HepG2 (cell line): Measurements from ENCODE around the gene CIT. TPM values are rescaled to one million over a fixed set of nuclear protein-coding genes. Genes with fewer than 3 reads are reported as not detected.

Source experiments
- AGO2 ChIP-seq: fragments of 200-400 bp; formaldehyde crosslinking; optimal IDR thresholded peaks from 2 replicates; pipeline ENCODE3; 2017; ENCODE audit warnings: mild to moderate bottlenecking, low read depth, low read length, moderate library complexity
- CCAR2 ChIP-seq: fragments of 200-400 bp; formaldehyde crosslinking; optimal IDR thresholded peaks from 2 replicates; pipeline ENCODE3; 2018; ENCODE audit warnings: low read depth, mild to moderate bottlenecking, low read length, moderate library complexity
- FOXA1 ChIP-seq, 2 experiments: fragments of 450-650 bp in 1 of 2; sonication (generic) in 1 of 2; formaldehyde crosslinking in 1 of 2; IDR thresholded peaks; 2 replicates each; pipeline versions ENCODE4 v1.4.0 to v1.6.1; 2016 to 2020; ENCODE audit warnings: missing genetic modification reagents in 1 of 2
- FOXK2 ChIP-seq: fragments of 450-650 bp; IDR thresholded peaks from 2 replicates; pipeline ENCODE4 v1.6.1; 2016
- NFYC ChIP-seq: IDR thresholded peaks from 2 replicates; pipeline ENCODE4 v1.6.1; 2016; ENCODE audit warnings: missing genetic modification reagents, missing compliant biosample characterization
- RAD51 ChIP-seq: fragments of 450-650 bp; IDR thresholded peaks from 2 replicates; pipeline ENCODE4 v1.6.1; 2016; ENCODE audit warnings: borderline replicate concordance
- SALL2 ChIP-seq: sonication (generic); formaldehyde crosslinking; IDR thresholded peaks from 2 replicates; pipeline ENCODE4 v1.8.1; 2023; ENCODE audit warnings: mild to moderate bottlenecking, missing genetic modification reagents, inconsistent platforms
- SATB2 ChIP-seq: sonication (generic); formaldehyde crosslinking; IDR thresholded peaks from 2 replicates; pipeline ENCODE4 v1.5.0; 2020; ENCODE audit warnings: missing genetic modification reagents
- SIN3B ChIP-seq: fragments of 150-350 bp; IDR thresholded peaks from 2 replicates; pipeline ENCODE4 v1.6.1; 2014; ENCODE audit warnings: low read length
- STAG1 ChIP-seq: sonication (generic); formaldehyde crosslinking; IDR thresholded peaks from 2 replicates; pipeline ENCODE4 v1.4.0; 2020; ENCODE audit warnings: missing genetic modification reagents
- U2AF2 ChIP-seq: fragments of 200-400 bp; formaldehyde crosslinking; IDR thresholded peaks from 2 replicates; pipeline ENCODE4 v1.6.1; 2017; ENCODE audit warnings: low read depth, mild to moderate bottlenecking, low read length
- ZNF546 ChIP-seq: sonication (generic); formaldehyde crosslinking; conservative IDR thresholded peaks from 2 replicates; pipeline ENCODE4 v1.8.1; 2023; ENCODE audit warnings: mild to moderate bottlenecking, missing genetic modification reagents
- polyA plus RNA-seq, 8 experiments: library from polyadenylated mRNA; depleted of rRNA in 3 of 8; stranded (reverse) in 7 of 8; unstranded in 1 of 8; fragments of >200 nt; fragmentation: Illumina TruSeq in 4 of 8; extraction: Trizol in 4 of 8; gene quantifications; 2 replicates each; pipeline versions ENCODE4 v1.2.1 to v1.2.3, GENCODE V29; 2011 to 2016; ENCODE audit warnings: low read depth in 4 of 8, missing spikeins in 1 of 8, mixed read lengths in 1 of 8; ENCODE audit not compliant: insufficient read depth in 1 of 8
- total RNA-seq, 5 experiments: library from RNA; depleted of rRNA; stranded (reverse); fragments of >200 nt; fragmentation: Illumina TruSeq; extraction: Trizol; gene quantifications; 2 replicates each; pipeline ENCODE4 v1.2.3, GENCODE V29; 2016; ENCODE audit warnings: low read depth in 1 of 5
- TF ChIP-seq, protein P1 (sequence below): sonication (generic); formaldehyde crosslinking; IDR thresholded peaks from 2 replicates; pipeline ENCODE4 v1.4.0; 2020; ENCODE audit warnings: low read depth, mild to moderate bottlenecking, missing genetic modification reagents
- TF ChIP-seq, protein P2 (sequence below): sonication (generic); formaldehyde crosslinking; IDR thresholded peaks from 2 replicates; pipeline ENCODE4 v1.5.1; 2020; ENCODE audit warnings: missing genetic modification reagents, mild to moderate bottlenecking, borderline replicate concordance
- TF ChIP-seq, protein P3 (sequence below): sonication (generic); formaldehyde crosslinking; IDR thresholded peaks from 2 replicates; pipeline ENCODE4 v1.5.1; 2020; ENCODE audit warnings: mild to moderate bottlenecking, missing genetic modification reagents
- TF ChIP-seq, protein P4 (sequence below): IDR thresholded peaks from 2 replicates; pipeline ENCODE4 v1.6.1; 2016; ENCODE audit warnings: control low read depth
- TF ChIP-seq, protein P5 (sequence below): sonication (generic); formaldehyde crosslinking; IDR thresholded peaks from 2 replicates; pipeline ENCODE4 v1.8.1; 2023; ENCODE audit warnings: mild to moderate bottlenecking, missing genetic modification reagents
- TF ChIP-seq, protein P6 (sequence below): sonication (generic); formaldehyde crosslinking; IDR thresholded peaks from 2 replicates; pipeline ENCODE4 v1.5.0; 2020; ENCODE audit warnings: mild to moderate bottlenecking, missing genetic modification reagents, moderate library complexity

Gene CIT
- total and polyA plus RNA-seq, 2 of the 13 experiments (the other 11 are each of a cell fraction or from before 2014, with no cell fraction given) = 7.7 to 11.7 TPM

DNA sequence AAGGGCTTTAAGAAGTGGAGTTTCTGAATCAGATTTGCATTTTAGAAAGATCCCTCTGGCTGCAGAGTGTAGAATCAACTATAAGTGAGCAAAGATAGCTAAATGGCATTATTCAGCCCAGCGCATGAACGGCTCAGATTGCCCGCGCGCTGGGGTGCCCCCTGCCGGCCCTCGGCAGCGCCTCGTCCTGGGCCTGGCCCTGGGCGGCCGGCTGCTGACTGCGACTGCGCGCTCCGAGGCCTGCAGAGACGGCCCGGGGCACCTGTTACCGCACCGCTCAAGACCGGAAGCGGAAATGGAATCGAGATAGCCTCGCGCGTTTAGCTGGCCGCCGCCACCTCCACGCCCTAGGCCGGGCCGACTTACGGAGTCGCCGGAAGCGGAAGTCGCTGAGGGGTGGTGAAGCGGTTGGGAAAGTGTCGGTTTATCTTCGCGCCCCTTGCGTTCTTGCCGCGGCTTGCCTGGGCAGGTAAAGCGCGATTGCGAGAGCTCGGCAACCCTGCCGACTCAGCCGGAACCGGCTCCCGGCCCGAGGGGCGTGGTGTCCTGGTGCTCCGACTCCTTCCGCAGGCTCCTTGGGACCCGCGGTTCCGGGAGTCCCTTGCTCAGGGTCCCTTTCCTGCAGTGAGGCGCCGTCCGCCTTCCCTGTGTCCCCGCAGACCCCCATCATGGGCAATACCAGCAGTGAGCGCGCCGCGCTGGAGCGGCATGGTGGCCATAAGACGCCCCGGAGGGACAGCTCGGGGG lies 209.4 kb downstream of the CIT start, which contains the start of gene PRKAB1 (continued):
- TF ChIP-seq, protein P1, sequence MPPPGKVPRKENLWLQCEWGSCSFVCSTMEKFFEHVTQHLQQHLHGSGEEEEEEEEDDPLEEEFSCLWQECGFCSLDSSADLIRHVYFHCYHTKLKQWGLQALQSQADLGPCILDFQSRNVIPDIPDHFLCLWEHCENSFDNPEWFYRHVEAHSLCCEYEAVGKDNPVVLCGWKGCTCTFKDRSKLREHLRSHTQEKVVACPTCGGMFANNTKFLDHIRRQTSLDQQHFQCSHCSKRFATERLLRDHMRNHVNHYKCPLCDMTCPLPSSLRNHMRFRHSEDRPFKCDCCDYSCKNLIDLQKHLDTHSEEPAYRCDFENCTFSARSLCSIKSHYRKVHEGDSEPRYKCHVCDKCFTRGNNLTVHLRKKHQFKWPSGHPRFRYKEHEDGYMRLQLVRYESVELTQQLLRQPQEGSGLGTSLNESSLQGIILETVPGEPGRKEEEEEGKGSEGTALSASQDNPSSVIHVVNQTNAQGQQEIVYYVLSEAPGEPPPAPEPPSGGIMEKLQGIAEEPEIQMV (CRISPR knock-in tag) = peak; percentile 65
- TF ChIP-seq U2AF2 (no peak), FOXK2 (no peak), CCAR2 (no peak), SATB2 (CRISPR knock-in tag) (no peak), STAG1 (CRISPR knock-in tag) (peak; percentile 55), RAD51 (no peak), SIN3B (0 out of 2 replicates have a peak, but pooled peaks have one; percentile 32), SALL2 (no peak; the same call in 1 of the 2 replicates), FOXA1 (IDR thresholded peaks at IDR 0.05) (no peak), FOXA1 (CRISPR knock-in tag; IDR thresholded peaks at IDR 0.05) (no peak), ZNF546 (CRISPR knock-in tag) (no peak), AGO2 (peak; percentile 87), NFYC (0 out of 2 replicates have a peak, but pooled peaks have one; percentile 31)
- TF ChIP-seq, protein P2, sequence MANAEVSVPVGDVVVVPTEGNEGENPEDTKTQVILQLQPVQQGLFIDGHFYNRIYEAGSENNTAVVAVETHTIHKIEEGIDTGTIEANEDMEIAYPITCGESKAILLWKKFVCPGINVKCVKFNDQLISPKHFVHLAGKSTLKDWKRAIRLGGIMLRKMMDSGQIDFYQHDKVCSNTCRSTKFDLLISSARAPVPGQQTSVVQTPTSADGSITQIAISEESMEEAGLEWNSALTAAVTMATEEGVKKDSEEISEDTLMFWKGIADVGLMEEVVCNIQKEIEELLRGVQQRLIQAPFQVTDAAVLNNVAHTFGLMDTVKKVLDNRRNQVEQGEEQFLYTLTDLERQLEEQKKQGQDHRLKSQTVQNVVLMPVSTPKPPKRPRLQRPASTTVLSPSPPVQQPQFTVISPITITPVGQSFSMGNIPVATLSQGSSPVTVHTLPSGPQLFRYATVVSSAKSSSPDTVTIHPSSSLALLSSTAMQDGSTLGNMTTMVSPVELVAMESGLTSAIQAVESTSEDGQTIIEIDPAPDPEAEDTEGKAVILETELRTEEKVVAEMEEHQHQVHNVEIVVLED (CRISPR knock-in tag) = peak; percentile 86; the same call in 1 of the 2 replicates
- TF ChIP-seq, protein P3, sequence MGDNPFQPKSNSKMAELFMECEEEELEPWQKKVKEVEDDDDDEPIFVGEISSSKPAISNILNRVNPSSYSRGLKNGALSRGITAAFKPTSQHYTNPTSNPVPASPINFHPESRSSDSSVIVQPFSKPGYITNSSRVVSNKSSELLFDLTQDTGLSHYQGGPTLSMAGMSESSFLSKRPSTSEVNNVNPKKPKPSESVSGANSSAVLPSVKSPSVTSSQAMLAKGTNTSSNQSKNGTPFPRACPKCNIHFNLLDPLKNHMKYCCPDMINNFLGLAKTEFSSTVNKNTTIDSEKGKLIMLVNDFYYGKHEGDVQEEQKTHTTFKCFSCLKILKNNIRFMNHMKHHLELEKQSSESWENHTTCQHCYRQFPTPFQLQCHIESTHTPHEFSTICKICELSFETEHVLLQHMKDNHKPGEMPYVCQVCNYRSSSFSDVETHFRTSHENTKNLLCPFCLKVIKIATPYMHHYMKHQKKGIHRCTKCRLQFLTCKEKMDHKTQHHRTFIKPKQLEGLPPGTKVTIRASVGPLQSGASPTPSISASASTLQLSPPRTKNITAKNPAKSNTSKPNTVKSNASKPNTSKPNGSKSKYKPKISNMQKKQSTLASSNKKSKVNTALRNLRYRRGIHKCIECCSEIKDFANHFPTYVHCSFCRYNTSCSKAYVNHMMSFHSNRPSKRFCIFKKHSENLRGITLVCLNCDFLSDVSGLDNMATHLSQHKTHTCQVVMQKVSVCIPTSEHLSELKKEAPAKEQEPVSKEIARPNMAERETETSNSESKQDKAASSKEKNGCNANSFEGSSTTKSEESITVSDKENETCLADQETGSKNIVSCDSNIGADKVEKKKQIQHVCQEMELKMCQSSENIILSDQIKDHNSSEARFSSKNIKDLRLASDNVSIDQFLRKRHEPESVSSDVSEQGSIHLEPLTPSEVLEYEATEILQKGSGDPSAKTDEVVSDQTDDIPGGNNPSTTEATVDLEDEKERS = 0 out of 2 replicates have a peak, but pooled peaks have one; percentile 39
- TF ChIP-seq, protein P4, sequence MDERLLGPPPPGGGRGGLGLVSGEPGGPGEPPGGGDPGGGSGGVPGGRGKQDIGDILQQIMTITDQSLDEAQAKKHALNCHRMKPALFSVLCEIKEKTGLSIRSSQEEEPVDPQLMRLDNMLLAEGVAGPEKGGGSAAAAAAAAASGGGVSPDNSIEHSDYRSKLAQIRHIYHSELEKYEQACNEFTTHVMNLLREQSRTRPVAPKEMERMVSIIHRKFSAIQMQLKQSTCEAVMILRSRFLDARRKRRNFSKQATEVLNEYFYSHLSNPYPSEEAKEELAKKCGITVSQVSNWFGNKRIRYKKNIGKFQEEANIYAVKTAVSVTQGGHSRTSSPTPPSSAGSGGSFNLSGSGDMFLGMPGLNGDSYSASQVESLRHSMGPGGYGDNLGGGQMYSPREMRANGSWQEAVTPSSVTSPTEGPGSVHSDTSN = no peak
- TF ChIP-seq, protein P5, sequence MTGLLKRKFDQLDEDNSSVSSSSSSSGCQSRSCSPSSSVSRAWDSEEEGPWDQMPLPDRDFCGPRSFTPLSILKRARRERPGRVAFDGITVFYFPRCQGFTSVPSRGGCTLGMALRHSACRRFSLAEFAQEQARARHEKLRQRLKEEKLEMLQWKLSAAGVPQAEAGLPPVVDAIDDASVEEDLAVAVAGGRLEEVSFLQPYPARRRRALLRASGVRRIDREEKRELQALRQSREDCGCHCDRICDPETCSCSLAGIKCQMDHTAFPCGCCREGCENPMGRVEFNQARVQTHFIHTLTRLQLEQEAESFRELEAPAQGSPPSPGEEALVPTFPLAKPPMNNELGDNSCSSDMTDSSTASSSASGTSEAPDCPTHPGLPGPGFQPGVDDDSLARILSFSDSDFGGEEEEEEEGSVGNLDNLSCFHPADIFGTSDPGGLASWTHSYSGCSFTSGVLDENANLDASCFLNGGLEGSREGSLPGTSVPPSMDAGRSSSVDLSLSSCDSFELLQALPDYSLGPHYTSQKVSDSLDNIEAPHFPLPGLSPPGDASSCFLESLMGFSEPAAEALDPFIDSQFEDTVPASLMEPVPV (CRISPR knock-in tag) = peak; percentile 42; the same call in 1 of the 2 replicates
- TF ChIP-seq, protein P6, sequence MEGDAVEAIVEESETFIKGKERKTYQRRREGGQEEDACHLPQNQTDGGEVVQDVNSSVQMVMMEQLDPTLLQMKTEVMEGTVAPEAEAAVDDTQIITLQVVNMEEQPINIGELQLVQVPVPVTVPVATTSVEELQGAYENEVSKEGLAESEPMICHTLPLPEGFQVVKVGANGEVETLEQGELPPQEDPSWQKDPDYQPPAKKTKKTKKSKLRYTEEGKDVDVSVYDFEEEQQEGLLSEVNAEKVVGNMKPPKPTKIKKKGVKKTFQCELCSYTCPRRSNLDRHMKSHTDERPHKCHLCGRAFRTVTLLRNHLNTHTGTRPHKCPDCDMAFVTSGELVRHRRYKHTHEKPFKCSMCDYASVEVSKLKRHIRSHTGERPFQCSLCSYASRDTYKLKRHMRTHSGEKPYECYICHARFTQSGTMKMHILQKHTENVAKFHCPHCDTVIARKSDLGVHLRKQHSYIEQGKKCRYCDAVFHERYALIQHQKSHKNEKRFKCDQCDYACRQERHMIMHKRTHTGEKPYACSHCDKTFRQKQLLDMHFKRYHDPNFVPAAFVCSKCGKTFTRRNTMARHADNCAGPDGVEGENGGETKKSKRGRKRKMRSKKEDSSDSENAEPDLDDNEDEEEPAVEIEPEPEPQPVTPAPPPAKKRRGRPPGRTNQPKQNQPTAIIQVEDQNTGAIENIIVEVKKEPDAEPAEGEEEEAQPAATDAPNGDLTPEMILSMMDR (CRISPR knock-in tag) = peak; percentile 89
